ENCODE data around the gene ATP6V1F.
A peak's percentile ranks its signal among the peaks of the same experiment; 100 is the strongest.

ATP6V1F gene

GRCh38 chr7:128878226-128879105 lies 15.8 kb downstream of the ATP6V1F start:
- TF ChIP-seq CTCF (IDR thresholded peaks at IDR 0.05) (no peak), ZFX (IDR thresholded peaks at IDR 0.05; ENCODE audit: borderline replicate concordance) (no peak)
- H3K27ac ChIP-seq: no peak overlapping the region

- no peak for TF ChIP-seq ZFX (IDR thresholded peaks at IDR 0.05; ENCODE audit: borderline replicate concordance)
- H3K27ac ChIP-seq: no peak overlapping the region
These were observed 16.8 kb downstream of the ATP6V1F start for GRCh38 chr7:128879461-128879938.

- H3K27ac ChIP-seq: no peak overlapping the region
- TF ChIP-seq CTCF (IDR thresholded peaks at IDR 0.05): peak; percentile 90
- no peak for TF ChIP-seq ZFX (IDR thresholded peaks at IDR 0.05; ENCODE audit: borderline replicate concordance)
These were observed 17.5 kb downstream of the ATP6V1F start for GRCh38 chr7:128879939-128880746.

- TF ChIP-seq ZFX (IDR thresholded peaks at IDR 0.05; ENCODE audit: borderline replicate concordance) (no peak), CTCF (IDR thresholded peaks at IDR 0.05) (no peak)
- no peak overlapping the region for H3K27ac ChIP-seq
These were observed 18.3 kb downstream of the ATP6V1F start for GRCh38 chr7:128880791-128881457.

GRCh38 chr7:128881458-128882125 lies 18.9 kb downstream of the ATP6V1F start:
- no peak overlapping the region for H3K27ac ChIP-seq
- no peak for TF ChIP-seq ZFX (IDR thresholded peaks at IDR 0.05; ENCODE audit: borderline replicate concordance)
- no peak for TF ChIP-seq CTCF (IDR thresholded peaks at IDR 0.05)

- no peak overlapping the region for H3K27ac ChIP-seq
- no peak for TF ChIP-seq ZFX (IDR thresholded peaks at IDR 0.05; ENCODE audit: borderline replicate concordance)
These were observed 19.5 kb downstream of the ATP6V1F start for GRCh38 chr7:128882134-128882533.

- peak; percentile 99 for TF ChIP-seq CTCF (IDR thresholded peaks at IDR 0.05)
- TF ChIP-seq ZFX (IDR thresholded peaks at IDR 0.05; ENCODE audit: borderline replicate concordance): no peak
- no peak overlapping the region for H3K27ac ChIP-seq
These were observed 21.2 kb downstream of the ATP6V1F start for GRCh38 chr7:128883622-128884448.

All from 22Rv1 (cell line).